GM23338 (cell line): ENCODE data around the gene CRMP1. TPM values are rescaled to one million over a fixed set of nuclear protein-coding genes. Genes with fewer than 3 reads are reported as not detected.
A peak's percentile ranks its signal among the peaks of the same experiment; 100 is the strongest.

Experiments used
- ATAC-seq: fragments of 200-7000 bp; cut with Tn5 transposase; 3 replicates; pipeline ENCODE4 v1.9.1; 2020
- DNase-seq: peaks from one replicate; pipeline ENCODE4 v3.0.0-alpha.2; 2015; ENCODE audit warnings: low spot score
- H2AFZ ChIP-seq: fragments of 200-600 bp; sonication (generic); 2 replicates; pipeline ENCODE4 v1.8.0; 2016; ENCODE audit warnings: antibody characterized with exemption, mild to moderate bottlenecking, moderate library complexity
- H3F3A ChIP-seq: fragments of 200-600 bp; sonication (generic); replicated peaks from 2 replicates; pipeline ENCODE4 v1.8.0; 2017; ENCODE audit warnings: antibody characterized with exemption, mixed run types, low read depth
- H3K27ac ChIP-seq: fragments of 200-600 bp; sonication (generic); 2 replicates; pipeline ENCODE4 v1.6.1; 2016; ENCODE audit warnings: low read depth
- H3K27me3 ChIP-seq: fragments of 200-600 bp; sonication (generic); 2 replicates; pipeline ENCODE4 v1.8.0; 2016; ENCODE audit warnings: mild to moderate bottlenecking, mixed run types, moderate library complexity; ENCODE audit not compliant: insufficient read depth
- H3K36me3 ChIP-seq: fragments of 200-600 bp; sonication (generic); 2 replicates; pipeline ENCODE4 v1.8.0; 2016; ENCODE audit warnings: mild to moderate bottlenecking; ENCODE audit not compliant: insufficient read depth
- H3K4me1 ChIP-seq: fragments of 200-600 bp; sonication (generic); 2 replicates; pipeline ENCODE4 v1.8.0; 2016; ENCODE audit warnings: mild to moderate bottlenecking, moderate library complexity; ENCODE audit not compliant: insufficient read depth
- H3K4me2 ChIP-seq: fragments of 200-600 bp; sonication (generic); 2 replicates; pipeline ENCODE4 v1.7.1; 2017; ENCODE audit warnings: mixed run types
- H3K4me3 ChIP-seq: fragments of 200-600 bp; sonication (generic); 2 replicates; pipeline ENCODE4 v1.6.1; 2016; ENCODE audit warnings: mixed run types
- H3K79me2 ChIP-seq: fragments of 200-600 bp; sonication (generic); replicated peaks from 2 replicates; pipeline ENCODE4 v1.8.0; 2017; ENCODE audit warnings: mild to moderate bottlenecking; ENCODE audit not compliant: insufficient read depth
- H3K9me2 ChIP-seq: fragments of 200-600 bp; sonication (generic); 2 replicates; pipeline ENCODE4 v1.8.0; 2017; ENCODE audit not compliant: insufficient read depth
- H4K20me1 ChIP-seq: fragments of 200-600 bp; sonication (generic); replicated peaks from 2 replicates; pipeline ENCODE4 v1.8.0; 2017; ENCODE audit warnings: mild to moderate bottlenecking; ENCODE audit not compliant: insufficient read depth
- H3K27ac Mint-ChIP-seq: 2 replicates; pipeline ENCODE4 v1.8.0; 2020; ENCODE audit warnings: inconsistent platforms, mild to moderate bottlenecking, moderate library complexity, mixed read lengths
- H3K27me3 Mint-ChIP-seq: 3 replicates; pipeline ENCODE4 v1.8.0; 2022; ENCODE audit warnings: low read depth, mild to moderate bottlenecking, moderate library complexity, mixed read lengths, inconsistent platforms; ENCODE audit not compliant: insufficient read depth, poor library complexity
- H3K36me3 Mint-ChIP-seq: 3 replicates; pipeline ENCODE4 v1.8.0; 2021; ENCODE audit warnings: low read depth, mild to moderate bottlenecking, inconsistent platforms, moderate library complexity, mixed read lengths
- H3K4me1 Mint-ChIP-seq: 3 replicates; pipeline ENCODE4 v1.8.0; 2020; ENCODE audit warnings: mild to moderate bottlenecking, inconsistent platforms, mixed read lengths
- H3K4me3 Mint-ChIP-seq: 3 replicates; pipeline ENCODE4 v1.8.0; 2021; ENCODE audit warnings: moderate library complexity, mild to moderate bottlenecking, inconsistent platforms, mixed read lengths
- H3K9me3 Mint-ChIP-seq: 3 replicates; pipeline ENCODE4 v1.8.0; 2020; ENCODE audit warnings: moderate library complexity, mild to moderate bottlenecking, inconsistent platforms, mixed read lengths
- CREB1 ChIP-seq: fragments of 250-450 bp; sonication (Bioruptor Pico); IDR thresholded peaks from 2 replicates; pipeline ENCODE4 v1.5.0; 2020; ENCODE audit warnings: low read depth, mild to moderate bottlenecking, moderate library complexity
- EZH2 ChIP-seq: fragments of 200-600 bp; sonication (generic); IDR thresholded peaks from one replicate; pipeline ENCODE4 v1.8.0; 2017; ENCODE audit warnings: antibody characterized with exemption, mild to moderate bottlenecking, low read depth; ENCODE audit not compliant: unreplicated experiment
- EZH2phosphoT487 ChIP-seq: fragments of 200-600 bp; sonication (generic); IDR thresholded peaks from one replicate; pipeline ENCODE4 v1.8.1; 2018; ENCODE audit warnings: antibody characterized with exemption; ENCODE audit not compliant: unreplicated experiment
- POLR2AphosphoS5 ChIP-seq: IDR thresholded peaks from 2 replicates; pipeline ENCODE4 v1.6.1; 2016; ENCODE audit warnings: antibody characterized with exemption, low read depth
- ZNF114 ChIP-seq: fragments of 250-450 bp; sonication (Bioruptor Pico); IDR thresholded peaks from 2 replicates; pipeline ENCODE4 v1.5.0; 2020; ENCODE audit warnings: mild to moderate bottlenecking, moderate library complexity
- ZNF331 ChIP-seq: fragments of 250-450 bp; sonication (Bioruptor Pico); IDR thresholded peaks from 2 replicates; pipeline ENCODE4 v1.5.0; 2020; ENCODE audit warnings: low read depth, mild to moderate bottlenecking, moderate library complexity
- polyA plus RNA-seq: library from polyadenylated mRNA; unstranded; fragments of >200 nt; fragmentation: Nextera tagmentation; extraction: Ambion mirVana; gene quantifications from 2 replicates; pipeline ENCODE4 v1.2.1, GENCODE V29; 2016
- total RNA-seq: library from RNA; depleted of rRNA; stranded (reverse); fragments of >200 nt; shearing (Covaris generic); gene quantifications from 2 replicates; pipeline ENCODE4 v1.2.3, GENCODE V29; 2014
- TF ChIP-seq, protein P1 (sequence below): fragments of 250-450 bp; sonication (Bioruptor Pico); IDR thresholded peaks from 2 replicates; pipeline ENCODE4 v1.5.0; 2020; ENCODE audit warnings: mild to moderate bottlenecking, moderate library complexity
- TF ChIP-seq, protein P2 (sequence below): IDR thresholded peaks from one replicate; pipeline ENCODE4 v1.6.1; 2018; ENCODE audit warnings: antibody characterized with exemption; ENCODE audit not compliant: unreplicated experiment
- TF ChIP-seq, protein P3 (sequence below), 2 experiments: fragments of 200-600 bp in 1 of 2; sonication (generic) in 1 of 2; conservative IDR thresholded peaks; 2 replicates each; pipeline versions ENCODE4 v1.5.1 to v1.6.1; 2016 to 2017; ENCODE audit warnings: antibody characterized with exemption in 2 of 2, low read depth in 2 of 2, mild to moderate bottlenecking in 2 of 2, moderate library complexity in 1 of 2
- TF ChIP-seq, protein P4 (sequence below): IDR thresholded peaks from 2 replicates; pipeline ENCODE4 v1.6.1; 2016; ENCODE audit warnings: antibody characterized with exemption

CRMP1 gene
- total and polyA plus RNA-seq, 2 experiments from 2014 or later, result 52.7 to 146 TPM

DNA sequence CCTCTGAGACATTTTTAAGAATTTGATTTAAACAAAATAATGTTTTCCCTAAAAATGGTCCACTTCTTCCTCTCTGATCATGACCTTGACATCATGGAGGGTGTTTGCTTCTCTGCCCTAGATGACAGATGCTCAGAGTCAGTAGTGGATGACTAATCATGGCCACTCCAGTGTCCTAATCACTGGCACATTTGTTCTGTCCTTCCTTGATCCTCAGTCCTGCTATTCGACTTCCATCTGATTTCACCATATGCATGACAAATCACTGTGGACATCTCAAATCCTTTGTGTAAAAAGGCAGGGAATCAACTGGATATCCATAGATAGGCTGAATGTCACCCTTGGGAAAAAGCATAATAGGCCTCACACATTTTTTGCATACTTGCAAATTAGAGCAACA lies 9.0 kb downstream of the CRMP1 start (continued):
- TF ChIP-seq, protein P1, sequence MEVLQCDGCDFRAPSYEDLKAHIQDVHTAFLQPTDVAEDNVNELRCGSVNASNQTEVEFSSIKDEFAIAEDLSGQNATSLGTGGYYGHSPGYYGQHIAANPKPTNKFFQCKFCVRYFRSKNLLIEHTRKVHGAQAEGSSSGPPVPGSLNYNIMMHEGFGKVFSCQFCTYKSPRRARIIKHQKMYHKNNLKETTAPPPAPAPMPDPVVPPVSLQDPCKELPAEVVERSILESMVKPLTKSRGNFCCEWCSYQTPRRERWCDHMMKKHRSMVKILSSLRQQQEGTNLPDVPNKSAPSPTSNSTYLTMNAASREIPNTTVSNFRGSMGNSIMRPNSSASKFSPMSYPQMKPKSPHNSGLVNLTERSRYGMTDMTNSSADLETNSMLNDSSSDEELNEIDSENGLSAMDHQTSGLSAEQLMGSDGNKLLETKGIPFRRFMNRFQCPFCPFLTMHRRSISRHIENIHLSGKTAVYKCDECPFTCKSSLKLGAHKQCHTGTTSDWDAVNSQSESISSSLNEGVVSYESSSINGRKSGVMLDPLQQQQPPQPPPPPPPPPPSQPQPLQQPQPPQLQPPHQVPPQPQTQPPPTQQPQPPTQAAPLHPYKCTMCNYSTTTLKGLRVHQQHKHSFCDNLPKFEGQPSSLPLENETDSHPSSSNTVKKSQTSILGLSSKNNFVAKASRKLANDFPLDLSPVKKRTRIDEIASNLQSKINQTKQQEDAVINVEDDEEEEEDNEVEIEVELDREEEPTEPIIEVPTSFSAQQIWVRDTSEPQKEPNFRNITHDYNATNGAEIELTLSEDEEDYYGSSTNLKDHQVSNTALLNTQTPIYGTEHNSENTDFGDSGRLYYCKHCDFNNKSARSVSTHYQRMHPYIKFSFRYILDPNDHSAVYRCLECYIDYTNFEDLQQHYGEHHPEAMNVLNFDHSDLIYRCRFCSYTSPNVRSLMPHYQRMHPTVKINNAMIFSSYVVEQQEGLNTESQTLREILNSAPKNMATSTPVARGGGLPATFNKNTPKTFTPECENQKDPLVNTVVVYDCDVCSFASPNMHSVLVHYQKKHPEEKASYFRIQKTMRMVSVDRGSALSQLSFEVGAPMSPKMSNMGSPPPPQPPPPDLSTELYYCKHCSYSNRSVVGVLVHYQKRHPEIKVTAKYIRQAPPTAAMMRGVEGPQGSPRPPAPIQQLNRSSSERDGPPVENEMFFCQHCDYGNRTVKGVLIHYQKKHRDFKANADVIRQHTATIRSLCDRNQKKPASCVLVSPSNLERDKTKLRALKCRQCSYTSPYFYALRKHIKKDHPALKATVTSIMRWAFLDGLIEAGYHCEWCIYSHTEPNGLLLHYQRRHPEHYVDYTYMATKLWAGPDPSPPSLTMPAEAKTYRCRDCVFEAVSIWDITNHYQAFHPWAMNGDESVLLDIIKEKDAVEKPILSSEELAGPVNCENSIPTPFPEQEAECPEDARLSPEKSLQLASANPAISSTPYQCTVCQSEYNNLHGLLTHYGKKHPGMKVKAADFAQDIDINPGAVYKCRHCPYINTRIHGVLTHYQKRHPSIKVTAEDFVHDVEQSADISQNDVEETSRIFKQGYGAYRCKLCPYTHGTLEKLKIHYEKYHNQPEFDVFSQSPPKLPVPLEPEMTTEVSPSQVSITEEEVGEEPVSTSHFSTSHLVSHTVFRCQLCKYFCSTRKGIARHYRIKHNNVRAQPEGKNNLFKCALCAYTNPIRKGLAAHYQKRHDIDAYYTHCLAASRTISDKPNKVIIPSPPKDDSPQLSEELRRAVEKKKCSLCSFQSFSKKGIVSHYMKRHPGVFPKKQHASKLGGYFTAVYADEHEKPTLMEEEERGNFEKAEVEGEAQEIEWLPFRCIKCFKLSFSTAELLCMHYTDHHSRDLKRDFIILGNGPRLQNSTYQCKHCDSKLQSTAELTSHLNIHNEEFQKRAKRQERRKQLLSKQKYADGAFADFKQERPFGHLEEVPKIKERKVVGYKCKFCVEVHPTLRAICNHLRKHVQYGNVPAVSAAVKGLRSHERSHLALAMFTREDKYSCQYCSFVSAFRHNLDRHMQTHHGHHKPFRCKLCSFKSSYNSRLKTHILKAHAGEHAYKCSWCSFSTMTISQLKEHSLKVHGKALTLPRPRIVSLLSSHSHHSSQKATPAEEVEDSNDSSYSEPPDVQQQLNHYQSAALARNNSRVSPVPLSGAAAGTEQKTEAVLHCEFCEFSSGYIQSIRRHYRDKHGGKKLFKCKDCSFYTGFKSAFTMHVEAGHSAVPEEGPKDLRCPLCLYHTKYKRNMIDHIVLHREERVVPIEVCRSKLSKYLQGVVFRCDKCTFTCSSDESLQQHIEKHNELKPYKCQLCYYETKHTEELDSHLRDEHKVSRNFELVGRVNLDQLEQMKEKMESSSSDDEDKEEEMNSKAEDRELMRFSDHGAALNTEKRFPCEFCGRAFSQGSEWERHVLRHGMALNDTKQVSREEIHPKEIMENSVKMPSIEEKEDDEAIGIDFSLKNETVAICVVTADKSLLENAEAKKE, result no peak
- no peak for TF ChIP-seq ZNF331 (CRISPR knock-in tag)
- no peak for TF ChIP-seq CREB1 (CRISPR knock-in tag)
- TF ChIP-seq EZH2, result no peak

DNA sequence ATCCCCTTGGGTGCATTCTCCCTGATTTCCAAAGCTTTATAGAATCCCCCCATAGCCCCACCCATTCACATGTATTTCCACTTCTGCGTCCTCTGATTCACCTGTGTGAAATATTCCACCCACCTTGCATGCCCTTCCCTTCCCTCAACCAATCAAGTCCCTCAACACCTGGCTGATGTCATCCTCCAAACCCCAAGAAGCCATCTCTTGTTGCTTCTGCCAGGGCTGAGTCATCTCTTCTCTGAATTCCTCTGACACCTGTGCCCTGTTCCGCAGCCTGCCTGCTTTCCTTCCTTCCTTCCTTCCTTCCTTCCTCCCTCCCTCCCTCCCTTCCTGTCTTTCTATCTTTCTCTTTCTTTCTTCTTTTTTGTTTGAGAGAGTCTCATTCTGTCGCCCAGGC lies 9.9 kb downstream of the CRMP1 start:
- no peak for DNase-seq
- no peaks in the 10 kb centered on the region for H3K9me3 Mint-ChIP-seq
- Histone ChIP-seq H3K4me1 (peaks cover 35% of the 10 kb centered on the region), H3K27me3 (no peaks in the 10 kb centered on the region), H3K4me3 (no peak overlapping the region), H2AFZ (no peak overlapping the region), H3K79me2 (peaks cover 99% of the 10 kb centered on the region), H3K4me2 (no peak overlapping the region), H3F3A (no peaks in the 10 kb centered on the region), H3K27ac (no peak overlapping the region), H3K9me2 (no peaks in the 10 kb centered on the region), H4K20me1 (peaks cover 94% of the 10 kb centered on the region), H3K36me3 (no peaks in the 10 kb centered on the region)
- H3K27me3 Mint-ChIP-seq, result peaks cover 6% of the 10 kb centered on the region
- no peaks in the 10 kb centered on the region for H3K36me3 Mint-ChIP-seq
- peak overlapping the region; percentile 22; the same call in 1 of the 2 replicates for H3K27ac Mint-ChIP-seq
- no peak overlapping the region for H3K4me3 Mint-ChIP-seq
- ATAC-seq, result no peak
- H3K4me1 Mint-ChIP-seq, result peaks cover 41% of the 10 kb centered on the region
- TF ChIP-seq ZNF331 (CRISPR knock-in tag) (no peak), EZH2phosphoT487 (no peak), POLR2AphosphoS5 (no peak), CREB1 (CRISPR knock-in tag) (no peak), EZH2 (no peak), ZNF114 (no peak)
- TF ChIP-seq, protein P2, sequence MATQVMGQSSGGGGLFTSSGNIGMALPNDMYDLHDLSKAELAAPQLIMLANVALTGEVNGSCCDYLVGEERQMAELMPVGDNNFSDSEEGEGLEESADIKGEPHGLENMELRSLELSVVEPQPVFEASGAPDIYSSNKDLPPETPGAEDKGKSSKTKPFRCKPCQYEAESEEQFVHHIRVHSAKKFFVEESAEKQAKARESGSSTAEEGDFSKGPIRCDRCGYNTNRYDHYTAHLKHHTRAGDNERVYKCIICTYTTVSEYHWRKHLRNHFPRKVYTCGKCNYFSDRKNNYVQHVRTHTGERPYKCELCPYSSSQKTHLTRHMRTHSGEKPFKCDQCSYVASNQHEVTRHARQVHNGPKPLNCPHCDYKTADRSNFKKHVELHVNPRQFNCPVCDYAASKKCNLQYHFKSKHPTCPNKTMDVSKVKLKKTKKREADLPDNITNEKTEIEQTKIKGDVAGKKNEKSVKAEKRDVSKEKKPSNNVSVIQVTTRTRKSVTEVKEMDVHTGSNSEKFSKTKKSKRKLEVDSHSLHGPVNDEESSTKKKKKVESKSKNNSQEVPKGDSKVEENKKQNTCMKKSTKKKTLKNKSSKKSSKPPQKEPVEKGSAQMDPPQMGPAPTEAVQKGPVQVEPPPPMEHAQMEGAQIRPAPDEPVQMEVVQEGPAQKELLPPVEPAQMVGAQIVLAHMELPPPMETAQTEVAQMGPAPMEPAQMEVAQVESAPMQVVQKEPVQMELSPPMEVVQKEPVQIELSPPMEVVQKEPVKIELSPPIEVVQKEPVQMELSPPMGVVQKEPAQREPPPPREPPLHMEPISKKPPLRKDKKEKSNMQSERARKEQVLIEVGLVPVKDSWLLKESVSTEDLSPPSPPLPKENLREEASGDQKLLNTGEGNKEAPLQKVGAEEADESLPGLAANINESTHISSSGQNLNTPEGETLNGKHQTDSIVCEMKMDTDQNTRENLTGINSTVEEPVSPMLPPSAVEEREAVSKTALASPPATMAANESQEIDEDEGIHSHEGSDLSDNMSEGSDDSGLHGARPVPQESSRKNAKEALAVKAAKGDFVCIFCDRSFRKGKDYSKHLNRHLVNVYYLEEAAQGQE, result no peak
- TF ChIP-seq, protein P3, sequence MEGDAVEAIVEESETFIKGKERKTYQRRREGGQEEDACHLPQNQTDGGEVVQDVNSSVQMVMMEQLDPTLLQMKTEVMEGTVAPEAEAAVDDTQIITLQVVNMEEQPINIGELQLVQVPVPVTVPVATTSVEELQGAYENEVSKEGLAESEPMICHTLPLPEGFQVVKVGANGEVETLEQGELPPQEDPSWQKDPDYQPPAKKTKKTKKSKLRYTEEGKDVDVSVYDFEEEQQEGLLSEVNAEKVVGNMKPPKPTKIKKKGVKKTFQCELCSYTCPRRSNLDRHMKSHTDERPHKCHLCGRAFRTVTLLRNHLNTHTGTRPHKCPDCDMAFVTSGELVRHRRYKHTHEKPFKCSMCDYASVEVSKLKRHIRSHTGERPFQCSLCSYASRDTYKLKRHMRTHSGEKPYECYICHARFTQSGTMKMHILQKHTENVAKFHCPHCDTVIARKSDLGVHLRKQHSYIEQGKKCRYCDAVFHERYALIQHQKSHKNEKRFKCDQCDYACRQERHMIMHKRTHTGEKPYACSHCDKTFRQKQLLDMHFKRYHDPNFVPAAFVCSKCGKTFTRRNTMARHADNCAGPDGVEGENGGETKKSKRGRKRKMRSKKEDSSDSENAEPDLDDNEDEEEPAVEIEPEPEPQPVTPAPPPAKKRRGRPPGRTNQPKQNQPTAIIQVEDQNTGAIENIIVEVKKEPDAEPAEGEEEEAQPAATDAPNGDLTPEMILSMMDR (conservative IDR thresholded peaks at IDR 0.05; ENCODE audit: low read depth in 2 of 2), result no peak
- TF ChIP-seq, protein P4, sequence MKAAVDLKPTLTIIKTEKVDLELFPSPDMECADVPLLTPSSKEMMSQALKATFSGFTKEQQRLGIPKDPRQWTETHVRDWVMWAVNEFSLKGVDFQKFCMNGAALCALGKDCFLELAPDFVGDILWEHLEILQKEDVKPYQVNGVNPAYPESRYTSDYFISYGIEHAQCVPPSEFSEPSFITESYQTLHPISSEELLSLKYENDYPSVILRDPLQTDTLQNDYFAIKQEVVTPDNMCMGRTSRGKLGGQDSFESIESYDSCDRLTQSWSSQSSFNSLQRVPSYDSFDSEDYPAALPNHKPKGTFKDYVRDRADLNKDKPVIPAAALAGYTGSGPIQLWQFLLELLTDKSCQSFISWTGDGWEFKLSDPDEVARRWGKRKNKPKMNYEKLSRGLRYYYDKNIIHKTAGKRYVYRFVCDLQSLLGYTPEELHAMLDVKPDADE, result no peak
